ENCODE data around the gene RPLP1. TPM values are rescaled to one million over a fixed set of nuclear protein-coding genes. Genes with fewer than 3 reads are reported as not detected.

RPLP1 gene
- total RNA-seq (2022), result 1,587 and 1,689 TPM in 2 replicates
- Bru-seq, nascent RNA, result percentile 100 among the genes with signal in this experiment
- BruChase-seq, experiment 1, labeled RNA remaining after a 2-hour chase, result percentile 100 among the genes with signal in this experiment
- BruChase-seq, experiment 2, labeled RNA remaining after a 6-hour chase, result percentile 100 among the genes with signal in this experiment
- long read RNA-seq, transcript RPLP1-201 (4 exons, 1,197 nt), result major isoform, 1,131 of 1,156 reads
- long read RNA-seq, partial matches to known transcripts, result 10 of 1,156 reads
- long read RNA-seq, other reads (novel, unspliced or antisense), result 8 of 1,156 reads

- Histone ChIP-seq H3K9me3 (no peaks in the 10 kb centered on the region), H3K27me3 (replicated peaks; ENCODE audit: control insufficient read depth, insufficient read depth, low read length) (no peaks in the 10 kb centered on the region), H3K36me3 (ENCODE audit: control insufficient read depth, insufficient read depth, low read length) (peaks cover 3% of the 10 kb centered on the region; the same call in 1 of the 2 replicates), H3K4me1 (peaks cover 7% of the 10 kb centered on the region; the same call in 1 of the 2 replicates), H3K4me3 (ENCODE audit: low read depth, low read length) (peak within 1 kb of the TSS; percentile 78)
- ChIA-PET POLR2A (interaction anchor here (0.6 to 3.5 kb wide), 8 partner anchors 10 to 698 kb away, joined by 3 to 84 read pairs (median 4); partner anchors contain the start of genes GLCE and KIF23), CTCF (interaction anchor here (1.6 to 1.9 kb wide), 2 partner anchors 10 kb away, joined by 7 to 28 read pairs; no protein-coding TSS in a partner anchor)
- no peaks in the 10 kb centered on the region for H3K27me3 Mint-ChIP-seq (ENCODE audit: insufficient read depth, unreplicated experiment)
- H3K4me1 Mint-ChIP-seq (ENCODE audit: low read depth, unreplicated experiment), result peaks cover 12% of the 10 kb centered on the region
- no peak for TF ChIP-seq CTCF (IDR thresholded peaks at IDR 0.05; ENCODE audit: insufficient read depth in 1 of 2, low read depth in 1 of 2, low read length in 1 of 2, severe bottlenecking in 1 of 2, unreplicated experiment in 1 of 2)
- no peaks in the 10 kb centered on the region for H3K9me3 Mint-ChIP-seq (ENCODE audit: unreplicated experiment)
- peak within 1 kb of the TSS; percentile 93 for H3K27ac Mint-ChIP-seq (ENCODE audit: unreplicated experiment)
- peak within 1 kb of the TSS; percentile 88 for H3K4me3 Mint-ChIP-seq (ENCODE audit: unreplicated experiment)
- peak; percentile 92 to 95 for DNase-seq
- peaks cover 59% of the 10 kb centered on the region for H3K36me3 Mint-ChIP-seq (ENCODE audit: insufficient read depth, unreplicated experiment)
- no TSS peak for BruUV-seq (replicated peaks)
- intact Hi-C loops (cut with micrococcal nuclease; ENCODE audit: unreplicated experiment), result loop anchor here (1.0 to 2.0 kb wide), 2 partner anchors 9 to 38 kb away; partner anchors contain the start of gene KIF23
Measured at GRCh38 chr15:69452692-69453521, at the start of gene RPLP1. RPLP1 (plus strand) TSS chr15:69452818; CDS start chr15:69452949, 131 bp downstream.

GRCh38 chr15:69403594-69403993 lies 49.0 kb upstream of the RPLP1 start:
- Histone ChIP-seq H3K4me3 (ENCODE audit: low read depth, low read length) (no peak overlapping the region), H3K4me1 (no peaks in the 10 kb centered on the region), H3K36me3 (ENCODE audit: control insufficient read depth, insufficient read depth, low read length) (no peaks in the 10 kb centered on the region), H3K9me3 (no peaks in the 10 kb centered on the region), H3K27me3 (replicated peaks; ENCODE audit: control insufficient read depth, insufficient read depth, low read length) (no peaks in the 10 kb centered on the region)
- DNase-seq, result no peak
- no TSS peak for BruUV-seq (replicated peaks)
- no peak overlapping the region for H3K4me3 Mint-ChIP-seq (ENCODE audit: unreplicated experiment)
- H3K27me3 Mint-ChIP-seq (ENCODE audit: insufficient read depth, unreplicated experiment), result no peaks in the 10 kb centered on the region
- no peak for TF ChIP-seq CTCF (IDR thresholded peaks at IDR 0.05; ENCODE audit: insufficient read depth in 1 of 2, low read depth in 1 of 2, low read length in 1 of 2, severe bottlenecking in 1 of 2, unreplicated experiment in 1 of 2)
- peaks cover 7% of the 10 kb centered on the region for H3K36me3 Mint-ChIP-seq (ENCODE audit: insufficient read depth, unreplicated experiment)
- POLR2A ChIA-PET, result no interaction called here
- no peaks in the 10 kb centered on the region for H3K4me1 Mint-ChIP-seq (ENCODE audit: low read depth, unreplicated experiment)
- H3K9me3 Mint-ChIP-seq (ENCODE audit: unreplicated experiment), result no peaks in the 10 kb centered on the region
- H3K27ac Mint-ChIP-seq (ENCODE audit: unreplicated experiment), result no peak overlapping the region
- intact Hi-C loops (cut with micrococcal nuclease; ENCODE audit: unreplicated experiment), result no loop called here
- CTCF ChIA-PET, result no interaction called here

GRCh38 chr15:69405110-69405509 lies 47.5 kb upstream of the RPLP1 start:
- Mint-ChIP-seq H3K4me3 (ENCODE audit: unreplicated experiment) (no peak overlapping the region), H3K27me3 (ENCODE audit: insufficient read depth, unreplicated experiment) (no peaks in the 10 kb centered on the region), H3K36me3 (ENCODE audit: insufficient read depth, unreplicated experiment) (peaks cover 7% of the 10 kb centered on the region), H3K9me3 (ENCODE audit: unreplicated experiment) (no peaks in the 10 kb centered on the region), H3K27ac (ENCODE audit: unreplicated experiment) (no peak overlapping the region), H3K4me1 (ENCODE audit: low read depth, unreplicated experiment) (no peaks in the 10 kb centered on the region)
- BruUV-seq (replicated peaks), result no TSS peak
- POLR2A ChIA-PET, result no interaction called here
- TF ChIP-seq CTCF (IDR thresholded peaks at IDR 0.05; ENCODE audit: insufficient read depth in 1 of 2, low read depth in 1 of 2, low read length in 1 of 2, severe bottlenecking in 1 of 2, unreplicated experiment in 1 of 2), result no peak
- H3K4me3 ChIP-seq (ENCODE audit: low read depth, low read length), result no peak overlapping the region
- H3K4me1 ChIP-seq, result no peaks in the 10 kb centered on the region
- H3K36me3 ChIP-seq (ENCODE audit: control insufficient read depth, insufficient read depth, low read length), result no peaks in the 10 kb centered on the region; the same call in 1 of the 2 replicates
- no peak for DNase-seq
- H3K27me3 ChIP-seq (replicated peaks; ENCODE audit: control insufficient read depth, insufficient read depth, low read length), result no peaks in the 10 kb centered on the region
- H3K9me3 ChIP-seq, result no peaks in the 10 kb centered on the region
- intact Hi-C loops (cut with micrococcal nuclease; ENCODE audit: unreplicated experiment), result no loop called here
- CTCF ChIA-PET, result no interaction called here

All from Caco-2 (cell line).